Measurements from ENCODE around the gene CCL17.

DNA sequence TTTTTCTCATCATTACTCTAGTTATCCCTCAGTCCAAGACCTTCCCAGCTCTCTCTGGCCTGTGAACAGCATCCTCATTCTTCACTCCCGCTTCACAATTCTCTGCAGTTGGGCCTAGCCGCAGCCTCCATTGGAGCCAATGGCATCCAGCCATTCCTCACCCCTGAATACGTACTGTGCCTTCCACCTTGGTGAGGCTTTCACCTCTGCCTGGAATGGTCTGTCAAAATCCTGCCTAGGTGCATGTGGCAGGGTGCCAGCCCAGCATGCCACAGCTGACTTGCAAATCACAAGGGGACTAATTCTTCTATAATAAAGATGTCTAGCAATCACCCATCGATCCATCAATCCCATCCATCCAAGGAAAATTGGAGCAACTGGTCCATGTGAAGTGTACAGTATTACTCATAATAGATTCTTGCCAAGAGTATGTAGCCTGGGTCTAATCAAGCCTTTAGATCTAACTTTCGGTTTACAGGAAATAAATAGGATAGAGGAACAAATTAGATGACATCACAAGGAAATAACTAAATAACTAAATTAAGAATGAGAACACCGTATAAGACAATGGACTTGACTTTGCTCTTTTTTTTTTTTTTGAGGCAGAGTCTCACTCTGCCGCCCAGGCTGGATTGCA, 37.3 kb upstream of the CCL17 start:
- no peak for TF ChIP-seq CTCF (conservative IDR thresholded peaks at IDR 0.05)
- no peak for TF ChIP-seq EZH2 (IDR thresholded peaks at IDR 0.05; ENCODE audit: low read depth)

Measured in PC-9 (cell line).